H54 (cell line): ENCODE measurements around the gene CNTN4.

Source experiments
- DNase-seq: peaks from one replicate; pipeline ENCODE4 v3.0.0; 2011; ENCODE audit warnings: low spot score, mixed read lengths; ENCODE audit not compliant: insufficient read length
- FAIRE-seq: peaks from 3 replicates; lab custom pipeline; 2011; peaks lifted over from hg19 to GRCh38; lab: Jason Lieb, UNC
- POLR2A ChIP-seq: IDR thresholded peaks from 2 replicates; pipeline ENCODE4 v1.6.1; 2011; ENCODE audit warnings: low read depth, mild to moderate bottlenecking, low read length

The CNTN4 gene

GRCh38 chr3:2849092-2849491 is 750.4 kb downstream of the CNTN4 start:
- FAIRE-seq (no peak), DNase-seq (no peak)
- no peak for TF ChIP-seq POLR2A

GRCh38 chr3:2850701-2851100 is 752.0 kb downstream of the CNTN4 start:
- DNase-seq (no peak), FAIRE-seq (no peak)
- TF ChIP-seq POLR2A, result no peak

GRCh38 chr3:2851361-2851760 is 752.7 kb downstream of the CNTN4 start:
- no peak for TF ChIP-seq POLR2A
- FAIRE-seq (no peak), DNase-seq (no peak)

- DNase-seq, result no peak
- no peak for TF ChIP-seq POLR2A
- FAIRE-seq, result no peak
Observed at GRCh38 chr3:2851835-2852234, 753.2 kb downstream of the CNTN4 start.

GRCh38 chr3:2853651-2854050 is 755.0 kb downstream of the CNTN4 start:
- DNase-seq (no peak), FAIRE-seq (no peak)
- TF ChIP-seq POLR2A, result no peak

GRCh38 chr3:2856138-2857133 is 757.8 kb downstream of the CNTN4 start:
- DNase-seq (no peak), FAIRE-seq (no peak)

GRCh38 chr3:2860626-2861025 is 762.0 kb downstream of the CNTN4 start:
- no peak for FAIRE-seq
- no peak for TF ChIP-seq POLR2A
- no peak for DNase-seq

More at GRCh38 chr3:2856138-2857133, 757.8 kb downstream of the CNTN4 start:
- TF ChIP-seq POLR2A, result no peak

- TF ChIP-seq POLR2A, result no peak
- FAIRE-seq (no peak), DNase-seq (no peak)
Observed at GRCh38 chr3:2861120-2861519, 762.5 kb downstream of the CNTN4 start.

- DNase-seq (no peak), FAIRE-seq (no peak)
- TF ChIP-seq POLR2A, result no peak
Observed at GRCh38 chr3:2861920-2862319, 763.3 kb downstream of the CNTN4 start.

- TF ChIP-seq POLR2A, result no peak
- no peak for DNase-seq
- no peak for FAIRE-seq
Observed at GRCh38 chr3:2862366-2862765, 763.7 kb downstream of the CNTN4 start.

GRCh38 chr3:2863127-2863526 is 764.5 kb downstream of the CNTN4 start:
- DNase-seq, result no peak
- TF ChIP-seq POLR2A, result no peak
- FAIRE-seq, result no peak

- no peak for TF ChIP-seq POLR2A
- no peak for DNase-seq
- no peak for FAIRE-seq
Observed at GRCh38 chr3:2869905-2870304, 771.2 kb downstream of the CNTN4 start.

GRCh38 chr3:2870724-2871333 is 772.2 kb downstream of the CNTN4 start:
- DNase-seq (no peak), FAIRE-seq (no peak)
- no peak for TF ChIP-seq POLR2A

- FAIRE-seq, result no peak
Observed at GRCh38 chr3:2872884-2873283, 774.2 kb downstream of the CNTN4 start.

More at GRCh38 chr3:2872884-2873283, 774.2 kb downstream of the CNTN4 start:
- DNase-seq, result no peak
- TF ChIP-seq POLR2A, result no peak
